Mesenchymal stem cell (in vitro differentiated cells and primary cell): ENCODE results near the gene RAB11FIP2.
A peak's percentile ranks its signal among the peaks of the same experiment; 100 is the strongest.

ENCODE experiments used
- DNase-seq: peaks from one replicate; pipeline ENCODE4 v3.0.0-alpha.2; 2013
- H2AFZ ChIP-seq: one replicate; pipeline ENCODE4 v1.6.1; 2013; ENCODE audit warnings: low read depth, mild to moderate bottlenecking, control low read depth, inconsistent platforms, low read length, moderate library complexity
- H2AK5ac ChIP-seq: 2 replicates; pipeline ENCODE4 v1.6.1; 2013; ENCODE audit warnings: low read length, moderate library complexity, mild to moderate bottlenecking, inconsistent platforms; ENCODE audit not compliant: severe bottlenecking
- H2BK120ac ChIP-seq: one replicate; pipeline ENCODE4 v1.6.1; 2013; ENCODE audit warnings: low read depth, mild to moderate bottlenecking, inconsistent platforms, low read length, moderate library complexity
- H2BK12ac ChIP-seq, 2 experiments: one replicate each; pipeline ENCODE4 v1.6.1; 2013; ENCODE audit warnings: inconsistent platforms in 2 of 2, low read length in 2 of 2, mild to moderate bottlenecking in 2 of 2, moderate library complexity in 2 of 2, control low read depth in 1 of 2
- H2BK15ac ChIP-seq: one replicate; pipeline ENCODE4 v1.6.1; 2013; ENCODE audit warnings: mild to moderate bottlenecking, low read depth, inconsistent platforms; ENCODE audit not compliant: poor library complexity, severe bottlenecking
- H2BK5ac ChIP-seq: 2 replicates; pipeline ENCODE4 v1.6.1; 2013; ENCODE audit warnings: low read depth, mild to moderate bottlenecking, low read length, control low read depth, inconsistent platforms; ENCODE audit not compliant: poor library complexity, severe bottlenecking
- H3K14ac ChIP-seq, 2 experiments: one replicate each; pipeline ENCODE4 v1.6.1; 2013; ENCODE audit warnings: inconsistent platforms in 2 of 2, low read length in 2 of 2, control low read depth in 1 of 2, mild to moderate bottlenecking in 1 of 2, moderate library complexity in 1 of 2
- H3K18ac ChIP-seq, 2 experiments: one replicate each; pipeline ENCODE4 v1.6.1; 2013; ENCODE audit warnings: inconsistent platforms in 2 of 2, low read length in 2 of 2, control low read depth in 1 of 2, low read depth in 1 of 2, mild to moderate bottlenecking in 1 of 2
- H3K23ac ChIP-seq, 2 experiments: one replicate each; pipeline ENCODE4 v1.6.1; 2013; ENCODE audit warnings: inconsistent platforms in 2 of 2, low read length in 2 of 2, mild to moderate bottlenecking in 2 of 2, moderate library complexity in 2 of 2, control low read depth in 1 of 2
- H3K27ac ChIP-seq: 2 replicates; pipeline ENCODE4 v1.5.1; 2013; ENCODE audit warnings: mild to moderate bottlenecking, moderate library complexity, low read length, control low read depth, inconsistent platforms; ENCODE audit not compliant: poor library complexity, severe bottlenecking
- H3K27me3 ChIP-seq, 2 experiments: 2 replicates each; pipeline versions ENCODE4 v1.6.1 to v1.7.0; 2013; ENCODE audit warnings: low read length in 2 of 2, mild to moderate bottlenecking in 2 of 2, moderate library complexity in 2 of 2, control low read depth in 1 of 2, inconsistent platforms in 1 of 2; ENCODE audit not compliant: control insufficient read depth in 1 of 2, insufficient read depth in 1 of 2
- H3K36me3 ChIP-seq, 2 experiments: 2 replicates each; pipeline versions ENCODE4 v1.6.1 to v1.7.0; 2013; ENCODE audit warnings: low read length in 2 of 2, control low read depth in 1 of 2, inconsistent platforms in 1 of 2, low read depth in 1 of 2, mild to moderate bottlenecking in 1 of 2; ENCODE audit not compliant: insufficient read depth in 2 of 2, control insufficient read depth in 1 of 2
- H3K4ac ChIP-seq, 2 experiments: one replicate each; pipeline ENCODE4 v1.6.1; 2013; ENCODE audit warnings: inconsistent platforms in 2 of 2, low read length in 2 of 2, mild to moderate bottlenecking in 2 of 2, moderate library complexity in 2 of 2, control low read depth in 1 of 2, low read depth in 1 of 2
- H3K4me1 ChIP-seq: 2 replicates; pipeline ENCODE4 v1.6.1; 2013; ENCODE audit warnings: low read depth, low read length, control low read depth; ENCODE audit not compliant: control insufficient read depth, insufficient read depth
- H3K4me2 ChIP-seq: 2 replicates; pipeline ENCODE4 v1.6.1; 2013; ENCODE audit warnings: low read length, mild to moderate bottlenecking, inconsistent platforms; ENCODE audit not compliant: poor library complexity, severe bottlenecking
- H3K4me3 ChIP-seq, 2 experiments: 2 replicates each; pipeline versions ENCODE4 v1.5.1 to v1.7.0; 2013; ENCODE audit warnings: low read length in 2 of 2, mild to moderate bottlenecking in 2 of 2, control low read depth in 1 of 2, low read depth in 1 of 2; ENCODE audit not compliant: insufficient read depth in 1 of 2
- H3K79me1 ChIP-seq: replicated peaks from 2 replicates; pipeline ENCODE4 v1.6.1; 2013; ENCODE audit warnings: mild to moderate bottlenecking, control low read depth, low read length, inconsistent platforms; ENCODE audit not compliant: poor library complexity, severe bottlenecking
- H3K9ac ChIP-seq: 2 replicates; pipeline ENCODE4 v1.7.0; 2013; ENCODE audit warnings: mild to moderate bottlenecking, low read length, moderate library complexity
- H3K9me3 ChIP-seq: 2 replicates; pipeline ENCODE4 v1.7.0; 2013; ENCODE audit warnings: mild to moderate bottlenecking, low read length; ENCODE audit not compliant: control insufficient read depth
- H4K8ac ChIP-seq: one replicate; pipeline ENCODE4 v1.6.1; 2013; ENCODE audit warnings: inconsistent platforms, mild to moderate bottlenecking, low read length, moderate library complexity
- H4K91ac ChIP-seq: one replicate; pipeline ENCODE4 v1.6.1; 2013; ENCODE audit warnings: mild to moderate bottlenecking, low read length, inconsistent platforms
- WGBS: methylation state at CpG from one replicate; pipeline ENCODE4 v1.1.7; 2013; ENCODE audit warnings: mixed read lengths; 5-methylcytosine and 5-hydroxymethylcytosine counted together

Gene RAB11FIP2

GRCh38 chr10:118031351-118032075 is 15.2 kb downstream of the RAB11FIP2 start:
- Histone ChIP-seq H3K4me1 (no peaks in the 10 kb centered on the region), H2BK12ac (no peak overlapping the region), H4K8ac (no peak overlapping the region), H3K36me3 (peaks cover 3 to 30% of the 10 kb centered on the region in 2 experiments), H2AK5ac (no peak overlapping the region), H3K27ac (no peak overlapping the region), H3K23ac (no peak overlapping the region), H3K9ac (no peak overlapping the region), H3K14ac (no peak overlapping the region), H2BK15ac (no peak overlapping the region), H3K4me3 (no peak overlapping the region), H3K79me1 (peaks cover 17% of the 10 kb centered on the region), H3K9me3 (no peaks in the 10 kb centered on the region), H2BK5ac (no peak overlapping the region), H3K27me3 (no peaks in the 10 kb centered on the region), H2BK120ac (no peak overlapping the region), H3K4me2 (no peak overlapping the region), H4K91ac (no peak overlapping the region), H2AFZ (no peak overlapping the region), H3K4ac (no peak overlapping the region), H3K18ac (no peak overlapping the region)
- no peak for DNase-seq
- no CpG with 5 or more reads among the region's 2 CpGs for WGBS

GRCh38 chr10:118028619-118029018 is 18.1 kb downstream of the RAB11FIP2 start:
- H4K8ac ChIP-seq = no peak overlapping the region
- H2BK120ac ChIP-seq = no peak overlapping the region
- H3K14ac ChIP-seq = no peak overlapping the region

DNA sequence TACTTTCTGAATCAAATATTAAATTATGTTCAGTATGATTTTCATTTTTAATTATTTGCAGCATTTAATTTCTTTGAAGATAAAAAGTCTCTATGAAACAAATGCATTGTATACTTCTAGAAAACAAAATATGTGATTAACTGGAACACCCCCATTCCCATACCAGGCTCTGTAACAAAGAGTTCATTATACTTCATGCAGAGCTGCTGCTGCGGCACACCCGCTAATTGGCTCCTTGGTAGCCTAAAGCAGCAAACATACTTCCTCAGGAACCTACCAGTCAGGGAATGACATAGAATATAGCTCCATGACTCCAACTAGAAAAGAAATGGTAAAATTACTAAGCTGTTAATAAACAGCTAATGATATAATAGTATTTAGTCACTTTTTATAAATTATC is 19.3 kb downstream of the RAB11FIP2 start:
- Histone ChIP-seq H2BK120ac (no peak overlapping the region), H3K4me1 (no peaks in the 10 kb centered on the region), H4K91ac (no peak overlapping the region), H3K79me1 (peaks cover 8% of the 10 kb centered on the region), H3K23ac (no peak overlapping the region), H3K27me3 (no peaks in the 10 kb centered on the region), H3K4me3 (no peak overlapping the region), H4K8ac (peak overlapping the region; percentile 80), H3K4me2 (no peak overlapping the region), H2AK5ac (no peak overlapping the region), H3K14ac (no peak overlapping the region), H3K27ac (no peak overlapping the region), H3K9ac (no peak overlapping the region), H3K4ac (no peak overlapping the region), H2BK15ac (no peak overlapping the region), H2BK5ac (no peak overlapping the region), H2AFZ (no peak overlapping the region), H3K9me3 (no peaks in the 10 kb centered on the region), H3K18ac (no peak overlapping the region), H2BK12ac (no peak overlapping the region), H3K36me3 (peaks cover 4 to 6% of the 10 kb centered on the region in 2 experiments)
- WGBS = 100% methylated on average over 1 of the region's 2 CpGs
- DNase-seq = no peak

More at GRCh38 chr10:118028619-118029018, 18.1 kb downstream of the RAB11FIP2 start:
- Histone ChIP-seq H2AFZ (no peak overlapping the region), H3K27ac (no peak overlapping the region), H3K79me1 (peaks cover 8% of the 10 kb centered on the region), H3K4me1 (no peaks in the 10 kb centered on the region), H3K36me3 (peaks cover 6 to 16% of the 10 kb centered on the region in 2 experiments), H3K9ac (no peak overlapping the region), H3K4me3 (no peak overlapping the region), H3K4ac (no peak overlapping the region), H2BK15ac (no peak overlapping the region), H2AK5ac (no peak overlapping the region), H3K18ac (no peak overlapping the region), H3K4me2 (no peak overlapping the region), H4K91ac (no peak overlapping the region), H2BK5ac (no peak overlapping the region), H3K27me3 (no peaks in the 10 kb centered on the region), H3K23ac (no peak overlapping the region), H2BK12ac (no peak overlapping the region), H3K9me3 (no peaks in the 10 kb centered on the region)
- no peak for DNase-seq

DNA sequence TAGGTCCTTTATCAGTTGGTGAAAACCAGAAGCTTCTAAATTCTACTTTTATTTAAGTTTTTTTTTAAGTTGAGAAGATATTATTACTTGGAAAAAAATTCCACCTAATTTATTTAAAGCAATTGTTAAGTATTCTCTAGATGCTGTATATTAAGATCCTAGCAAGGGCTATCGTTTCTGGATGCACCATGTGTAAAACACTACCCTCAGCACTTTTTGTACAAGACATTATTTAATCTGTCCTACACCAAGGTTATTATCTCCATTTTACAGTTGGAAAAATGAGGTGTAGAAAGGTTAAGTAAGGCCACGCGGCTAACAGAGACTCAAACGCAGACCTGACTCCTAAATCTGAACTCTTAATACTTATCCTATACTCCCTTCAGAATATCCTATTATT is 19.8 kb downstream of the RAB11FIP2 start:
- H3K27ac ChIP-seq = no peak overlapping the region
- no peak overlapping the region for H3K18ac ChIP-seq
- WGBS = no CpG with 5 or more reads among the region's 4 CpGs
- H2BK15ac ChIP-seq = no peak overlapping the region
- H3K9ac ChIP-seq = no peak overlapping the region
- no peak overlapping the region for H3K14ac ChIP-seq
- no peaks in the 10 kb centered on the region for H3K9me3 ChIP-seq
- no peak overlapping the region for H3K4ac ChIP-seq
- no peak overlapping the region for H2AFZ ChIP-seq
- no peak overlapping the region for H3K23ac ChIP-seq
- no peak overlapping the region for H2BK5ac ChIP-seq
- H3K27me3 ChIP-seq = no peaks in the 10 kb centered on the region
- no peak overlapping the region for H2BK12ac ChIP-seq
- no peak overlapping the region for H4K8ac ChIP-seq
- H3K4me3 ChIP-seq = no peak overlapping the region
- H2AK5ac ChIP-seq = no peak overlapping the region
- peaks cover 2 to 6% of the 10 kb centered on the region in 2 experiments for H3K36me3 ChIP-seq
- H3K4me1 ChIP-seq = no peaks in the 10 kb centered on the region
- H3K79me1 ChIP-seq = peaks cover 9% of the 10 kb centered on the region
- H4K91ac ChIP-seq = no peak overlapping the region
- H3K4me2 ChIP-seq = no peak overlapping the region
- no peak for DNase-seq
- H2BK120ac ChIP-seq = no peak overlapping the region
